HTR-8/SVneo (cell line): Measurements from ENCODE around the gene TRERF1.
"Not testable (repeated sequence)": the region's sequence is repeated elsewhere in the genome, so short reads cannot be mapped to it uniquely, and the experiment has no call there.

Experiments
- DNase-seq: peaks from one replicate; pipeline ENCODE4 v3.0.0; 2011; ENCODE audit warnings: low spot score, mixed read lengths; ENCODE audit not compliant: insufficient read length
- FAIRE-seq: peaks from 2 replicates; lab custom pipeline; 2011; peaks lifted over from hg19 to GRCh38; lab: Jason Lieb, UNC

Gene TRERF1

DNA sequence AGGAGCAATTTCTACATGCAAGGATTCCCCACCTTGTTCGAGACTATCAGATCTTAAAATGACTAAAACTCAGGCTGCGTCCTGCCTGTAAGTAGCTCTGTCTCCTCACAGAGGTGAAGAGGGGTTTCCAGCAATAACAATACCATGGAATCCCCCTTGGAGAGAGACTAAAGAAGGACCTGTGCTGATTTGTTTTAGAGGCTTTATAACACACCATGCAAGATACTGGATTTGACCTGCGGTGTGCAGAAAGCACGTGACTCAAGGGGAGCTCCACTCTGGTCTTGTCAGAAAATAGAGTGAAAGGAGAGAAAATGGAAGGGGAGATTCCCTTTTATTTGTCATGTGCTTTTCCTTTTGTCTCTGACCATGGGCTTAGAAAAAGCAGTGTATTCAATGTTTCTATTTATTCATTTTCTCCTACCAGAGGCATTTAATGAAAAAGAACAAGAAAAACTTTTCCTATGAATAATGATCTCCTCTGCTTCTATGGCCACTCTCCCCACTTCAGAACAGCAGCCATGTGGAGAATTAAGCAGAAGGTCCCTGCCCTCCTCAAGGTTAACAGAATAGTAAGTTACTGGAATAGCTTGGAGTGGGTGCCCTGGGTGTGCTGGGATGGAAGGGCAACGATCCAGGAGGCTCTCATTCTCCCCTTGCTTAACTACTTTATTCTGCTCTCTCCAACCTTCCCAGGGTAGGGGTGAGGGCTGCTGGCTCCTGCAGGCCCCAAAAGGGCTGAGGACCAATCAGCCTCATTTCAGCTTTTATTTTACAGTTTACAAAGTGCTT lies 214.8 kb downstream of the TRERF1 start:
- FAIRE-seq = no peak
- DNase-seq = no peak

- FAIRE-seq = no peak
Measured at GRCh38 chr6:42236030-42236429, 215.7 kb downstream of the TRERF1 start.

GRCh38 chr6:42232035-42232434 lies 219.7 kb downstream of the TRERF1 start:
- FAIRE-seq (no peak), DNase-seq (no peak)

More at GRCh38 chr6:42236030-42236429, 215.7 kb downstream of the TRERF1 start:
- DNase-seq = no peak

DNA sequence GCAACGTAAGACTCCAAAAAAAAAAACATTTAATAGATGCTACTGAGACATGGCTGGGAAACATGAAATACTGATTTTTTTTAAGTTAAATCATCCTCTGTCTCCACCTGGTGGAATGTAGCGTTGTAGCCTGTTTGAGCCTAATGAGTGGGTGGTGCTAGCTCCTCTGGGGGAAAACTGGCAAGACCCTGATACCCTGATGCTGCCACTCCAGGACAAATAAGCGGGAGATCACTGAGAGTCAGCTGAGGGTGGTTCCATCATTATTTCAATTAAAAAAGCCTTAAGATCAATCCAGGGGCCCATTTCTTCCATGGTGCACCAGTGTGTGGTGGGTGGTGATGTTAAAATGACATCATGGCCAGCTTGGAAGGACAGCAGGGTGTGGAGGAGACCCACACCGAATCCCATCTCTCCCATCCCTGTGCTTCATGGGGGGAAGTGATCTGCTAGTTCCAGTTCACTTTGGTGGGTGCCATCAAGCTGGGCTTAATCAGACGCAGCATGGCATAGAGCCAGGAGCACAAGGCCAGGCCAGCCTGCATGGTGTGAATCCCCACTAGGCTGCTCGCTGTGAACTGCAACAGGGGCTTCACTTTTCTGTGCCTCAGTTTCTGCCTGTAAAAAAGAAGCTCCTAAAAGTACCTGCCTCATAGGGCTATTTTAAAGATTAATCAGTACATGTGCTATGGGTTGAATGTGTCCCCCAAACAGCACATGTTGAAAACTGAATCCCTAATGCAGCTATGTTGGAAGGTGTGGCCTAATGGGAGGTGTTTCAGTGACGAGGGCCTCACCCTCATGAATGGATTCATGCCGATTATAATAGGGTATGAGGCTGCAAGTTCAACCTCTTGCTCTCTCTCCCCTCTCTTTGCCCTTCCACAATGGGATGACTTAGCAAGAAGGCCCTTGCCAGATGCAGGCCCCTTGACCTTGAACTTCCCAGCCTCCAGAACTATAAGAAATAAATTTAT lies 221.1 kb downstream of the TRERF1 start:
- FAIRE-seq (no peak), DNase-seq (peak; percentile 27)

- FAIRE-seq (no peak), DNase-seq (no peak)
Measured at GRCh38 chr6:42229506-42230119, 222.1 kb downstream of the TRERF1 start.

- no peak for FAIRE-seq
Measured at GRCh38 chr6:42228305-42228704, 223.4 kb downstream of the TRERF1 start.

GRCh38 chr6:42227173-42227850 lies 224.4 kb downstream of the TRERF1 start:
- FAIRE-seq (no peak), DNase-seq (no peak)

More at GRCh38 chr6:42228305-42228704, 223.4 kb downstream of the TRERF1 start:
- DNase-seq = no peak

DNA sequence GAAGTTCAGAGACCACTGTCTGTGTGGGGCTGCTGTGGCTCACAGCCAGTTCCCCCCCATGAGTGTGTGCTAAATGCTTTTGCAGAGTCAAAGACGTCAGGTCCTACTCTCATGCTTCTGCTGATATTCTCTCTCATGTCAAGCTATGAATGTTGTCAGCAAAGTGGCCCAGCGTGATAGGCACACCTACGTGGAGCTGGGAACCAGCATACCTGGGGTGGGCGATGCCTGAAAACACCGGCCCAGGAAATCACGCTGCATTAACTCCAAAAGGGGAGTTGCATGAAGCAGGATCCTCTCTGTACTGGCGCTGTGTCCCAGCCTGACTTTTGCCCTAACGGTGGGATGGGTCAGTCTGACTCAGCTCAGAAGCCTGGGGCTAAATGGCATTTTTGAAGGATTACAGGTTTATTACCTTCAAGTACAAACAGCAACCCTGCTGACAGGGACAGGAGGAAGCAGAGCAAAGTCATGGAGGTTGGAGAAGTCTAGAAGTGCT lies 225.0 kb downstream of the TRERF1 start:
- DNase-seq = peak; percentile 82
- FAIRE-seq = peak; percentile 48

DNA sequence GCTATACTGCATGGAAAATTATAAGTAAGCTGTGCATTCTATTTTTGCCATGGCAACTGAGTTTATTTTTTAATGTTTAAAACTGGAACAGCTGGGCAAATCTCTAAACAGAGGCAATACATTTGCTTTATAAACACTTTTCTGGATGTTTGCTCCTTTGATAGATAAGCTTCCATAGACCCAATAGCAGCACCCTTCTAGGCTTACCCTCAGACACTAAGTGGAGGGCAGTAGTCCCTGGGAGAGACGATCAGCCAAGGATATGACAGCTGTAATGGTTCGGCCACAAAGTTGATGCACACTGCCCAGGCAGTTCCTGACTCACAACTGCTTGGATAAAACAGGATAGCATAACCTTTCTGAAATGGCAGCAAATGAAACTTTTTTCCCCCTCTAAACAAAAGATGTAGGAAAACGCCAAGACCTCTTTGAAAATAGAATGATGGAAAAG lies 225.5 kb downstream of the TRERF1 start:
- DNase-seq = peak; percentile 43

GRCh38 chr6:42225419-42225818 lies 226.3 kb downstream of the TRERF1 start:
- DNase-seq (no peak), FAIRE-seq (no peak)

More for the DNA sequence above, 225.5 kb downstream of the TRERF1 start:
- peak; percentile 33 for FAIRE-seq

GRCh38 chr6:42225029-42225339 lies 226.7 kb downstream of the TRERF1 start:
- no peak for FAIRE-seq

GRCh38 chr6:42224222-42225028 lies 227.3 kb downstream of the TRERF1 start:
- peak; percentile 13 for FAIRE-seq
- peak; percentile 65 for DNase-seq

More at GRCh38 chr6:42225029-42225339, 226.7 kb downstream of the TRERF1 start:
- DNase-seq = no peak

DNA sequence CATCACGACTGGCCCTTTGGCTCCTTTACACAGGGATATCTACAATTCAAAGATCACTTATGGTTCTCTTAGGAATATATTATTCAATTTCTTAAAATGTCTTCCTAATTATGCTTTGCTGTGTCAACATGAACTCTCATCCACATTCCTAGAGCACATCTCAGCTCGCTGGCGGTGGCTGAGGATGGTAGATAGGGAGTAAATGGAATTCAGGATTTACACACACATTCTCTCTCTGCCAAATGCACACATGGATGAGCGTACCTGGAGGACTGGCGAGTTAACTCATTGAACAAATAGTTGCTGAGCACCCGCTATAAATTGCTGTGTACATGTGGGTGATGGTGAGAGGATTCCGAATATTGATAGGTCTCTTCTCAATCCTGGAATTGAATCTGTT lies 229.3 kb downstream of the TRERF1 start:
- FAIRE-seq = no peak
- DNase-seq = no peak

DNA sequence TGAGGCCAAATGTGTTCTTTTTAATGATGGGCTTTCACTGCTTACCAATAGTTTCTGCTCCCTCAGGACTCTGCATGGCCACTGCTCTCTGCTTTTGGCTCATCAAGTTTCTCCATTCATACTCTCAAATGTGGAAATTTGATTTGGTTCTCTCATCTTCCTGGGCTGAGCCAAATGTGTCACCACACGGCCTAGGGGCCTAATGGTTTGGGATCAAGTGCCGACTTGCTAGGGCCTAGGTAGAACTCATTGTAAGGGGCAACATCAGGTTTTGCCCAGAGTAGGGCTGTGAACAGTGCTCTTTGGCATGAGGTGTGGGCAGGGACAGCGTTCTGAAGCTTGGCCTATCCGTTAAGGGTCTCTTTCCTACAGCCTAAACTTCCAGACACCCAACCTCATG lies 230.2 kb downstream of the TRERF1 start:
- DNase-seq = no peak
- FAIRE-seq = no peak

DNA sequence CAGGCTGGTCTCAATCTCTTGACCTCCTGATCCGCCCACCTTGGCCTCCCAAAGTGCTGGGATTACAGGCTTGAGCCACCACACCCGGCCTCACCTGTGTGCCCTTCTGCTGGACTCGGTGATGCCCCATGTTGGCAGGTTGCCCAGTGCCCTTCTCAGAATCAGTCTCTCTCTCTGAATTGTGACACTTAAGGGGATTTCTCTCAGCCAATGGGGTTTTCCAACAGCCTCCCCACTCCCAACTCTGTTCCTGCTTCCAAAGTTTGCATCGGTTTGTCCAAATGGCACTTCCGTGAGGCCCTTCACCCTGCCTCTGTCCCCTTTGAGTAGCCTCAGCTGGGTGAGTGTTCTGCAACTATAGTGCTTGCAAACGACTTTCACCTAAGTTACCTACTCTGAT lies 230.9 kb downstream of the TRERF1 start:
- no peak for FAIRE-seq

GRCh38 chr6:42217519-42218367 lies 234.0 kb downstream of the TRERF1 start, which contains the start of gene MRPS10:
Gene MRPS10, minus strand, starts transcription at chr6:42217861. Its CDS starts 12 bp downstream, at chr6:42217849.
- FAIRE-seq (peak; percentile 88), DNase-seq (peak; percentile 92)

More for the DNA sequence above, 230.9 kb downstream of the TRERF1 start:
- DNase-seq = no peak

GRCh38 chr6:42217157-42217518 lies 234.6 kb downstream of the TRERF1 start:
- FAIRE-seq (no peak), DNase-seq (no peak)

DNA sequence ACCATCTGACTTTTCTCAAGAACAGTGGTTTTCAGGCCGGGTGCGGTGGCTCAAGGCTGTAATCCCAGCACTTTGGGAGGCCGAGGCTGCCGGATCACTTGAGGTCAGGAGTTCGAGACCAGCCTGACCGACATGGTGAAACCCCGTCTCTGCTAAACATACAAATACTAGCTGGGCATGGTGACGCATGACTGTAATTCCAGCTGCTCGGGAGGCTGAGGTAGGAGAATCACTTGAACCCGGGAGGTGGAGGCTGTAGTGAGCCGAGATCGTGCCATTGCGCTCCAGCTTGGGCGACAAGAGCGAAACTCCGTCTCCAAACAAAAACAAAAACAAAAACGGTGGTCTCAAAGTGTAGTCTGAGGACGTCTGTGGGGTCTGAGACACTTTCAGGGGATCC lies 235.2 kb downstream of the TRERF1 start:
- not testable (repeated sequence) for DNase-seq, FAIRE-seq
